ENCODE measurements around the gene SLAIN2. TPM values are rescaled to one million over a fixed set of nuclear protein-coding genes. Genes with fewer than 3 reads are reported as not detected.

The SLAIN2 gene
- total RNA-seq, 1 experiment from 2014 or later = 30.8 TPM

- Histone ChIP-seq H2BK120ac (ENCODE audit: low read depth, low read length, poor library complexity, severe bottlenecking) (no peak overlapping the region), H3K79me2 (ENCODE audit: insufficient read depth, low read length) (no peaks in the 10 kb centered on the region), H4K5ac (ENCODE audit: insufficient read length, low read depth, low read length) (no peak overlapping the region), H2BK20ac (ENCODE audit: low read depth, low read length, poor library complexity, severe bottlenecking) (no peak overlapping the region), H4K8ac (replicated peaks; ENCODE audit: insufficient read length, low read depth, low read length) (no peak overlapping the region), H3K4me2 (ENCODE audit: insufficient read depth, insufficient read length, low read length) (no peak overlapping the region), H3K27me3 (ENCODE audit: insufficient read depth, low read length) (no peaks in the 10 kb centered on the region), H3K56ac (ENCODE audit: insufficient read length, low read depth, low read length) (no peak overlapping the region), H3K9ac (ENCODE audit: extremely low read depth, insufficient read length, low read length) (no peak overlapping the region), H2BK12ac (ENCODE audit: insufficient read length, low read depth, low read length) (no peak overlapping the region), H2AK5ac (ENCODE audit: insufficient read length, low read length) (no peak overlapping the region), H3K14ac (ENCODE audit: insufficient read depth, low read length) (no peak overlapping the region), H3T11ph (ENCODE audit: low read length) (no peak overlapping the region), H2BK15ac (ENCODE audit: low read depth, low read length) (no peak overlapping the region), H4K91ac (ENCODE audit: insufficient read length, low read depth, low read length) (no peak overlapping the region), H3K23me2 (ENCODE audit: insufficient read length, low read depth, low read length, poor library complexity, severe bottlenecking) (no peaks in the 10 kb centered on the region), H3K23ac (ENCODE audit: insufficient read length, low read depth, low read length) (no peak overlapping the region), H2AFZ (ENCODE audit: low read length) (no peak overlapping the region), H3K27ac (ENCODE audit: insufficient read length, low read depth, low read length) (no peak overlapping the region), H2BK5ac (ENCODE audit: insufficient read length, low read length) (no peak overlapping the region), H3K18ac (ENCODE audit: insufficient read length, low read depth, low read length) (no peak overlapping the region), H3K4me1 (ENCODE audit: insufficient read depth, low read length) (peaks cover 2% of the 10 kb centered on the region; the same call in 1 of the 2 replicates), H3K4ac (ENCODE audit: low read depth, low read length) (no peak overlapping the region), H3K79me1 (ENCODE audit: insufficient read depth, low read depth, low read length, poor library complexity, severe bottlenecking) (no peaks in the 10 kb centered on the region), H4K20me1 (ENCODE audit: control insufficient read depth, insufficient read depth, insufficient read length) (no peaks in the 10 kb centered on the region), H3K9me3 (ENCODE audit: control insufficient read depth, low read depth, low read length) (no peaks in the 10 kb centered on the region)
- H3K9me3 Mint-ChIP-seq = no peaks in the 10 kb centered on the region
- DNase-seq = no peak
- no peak for TF ChIP-seq CTCF (conservative IDR thresholded peaks at IDR 0.05)
- no peak overlapping the region; a peak in 2 of 7 replicates for H3K27ac Mint-ChIP-seq
- no CpG with 5 or more reads among the region's 2 CpGs for WGBS (ENCODE audit: extremely low coverage, insufficient read length, low lambda C conversion rate)
- H3K4me3 Mint-ChIP-seq = no peak overlapping the region
- H3K27me3 Mint-ChIP-seq (ENCODE audit: low read depth) = no peaks in the 10 kb centered on the region
- peaks cover 18 to 19% of the 10 kb centered on the region in 2 experiments for H3K4me1 Mint-ChIP-seq
- H3K36me3 Mint-ChIP-seq (ENCODE audit: insufficient read depth in 1 of 3, low read depth in 3 of 3) = peaks cover 4 to 10% (median 8%) of the 10 kb centered on the region in 3 experiments; a peak in 6 of 7 replicates
These were observed 79.8 kb downstream of the SLAIN2 start for GRCh38 chr4:48421101-48421500.

All from H9 (cell line).